H1 (cell line): ENCODE results near the gene CD200. TPM values are rescaled to one million over a fixed set of nuclear protein-coding genes. Genes with fewer than 3 reads are reported as not detected.

ENCODE experiments used
- SP4 ChIP-seq: IDR thresholded peaks from 2 replicates; pipeline ENCODE4 v1.6.1; 2012; ENCODE audit warnings: low read length, inconsistent platforms
- polyA plus RNA-seq, 7 experiments: library from polyadenylated mRNA; depleted of rRNA in 3 of 7; stranded (reverse) in 5 of 7; unstranded in 2 of 7; fragments of >200 nt in 5 of 7; fragments of 200-250 nt in 2 of 7; gene quantifications; 1 replicate in 5 of 7; 2 replicates in 1 of 7; 4 replicates in 1 of 7; pipeline versions ENCODE4 v1.2.1 to v1.2.3, GENCODE V29; 2011 to 2013; ENCODE audit warnings: missing spikeins in 2 of 7, mixed read lengths in 2 of 7
- total RNA-seq: library from RNA; stranded (reverse); fragmentation: NEBNext Ultra II Directional; extraction: Animal tissue kit (Norgen Biotek cat#: 25700); gene quantifications from 2 replicates; pipeline ENCODE4 v1.2.1, GENCODE V29; 2021

Gene CD200
- total and polyA plus RNA-seq, 2 of the 8 experiments (the other 6 are each of a cell fraction or from before 2014, with no cell fraction given) = 45.8 to 50.2 TPM

- TF ChIP-seq SP4 = no peak
Measured at GRCh38 chr3:112373924-112374323, 41.0 kb downstream of the CD200 start (continued).
